PC-3 (cell line): ENCODE results near the gene AKAP8L. TPM values are rescaled to one million over a fixed set of nuclear protein-coding genes. Genes with fewer than 3 reads are reported as not detected.

Source experiments
- ATAC-seq: fragments of 200-7000 bp; cut with Tn5 transposase; 2 replicates; pipeline ENCODE4 v1.9.1; 2020; ENCODE audit warnings: mild to moderate bottlenecking, moderate library complexity
- BruUV-seq: library from RNA; stranded (reverse); fragments of 400-500 nt; replicated peaks from 2 replicates; lab custom pipeline; 2021; lab: Mats Ljungman, UMichigan
- CTCF ChIA-PET: fragments of 300-600 bp; sonication (Branson Sonifier 250); formaldehyde crosslinking; loops from one replicate; lab custom pipeline; 2022; ENCODE audit warnings: antibody characterized with exemption; lab: Charles Lee
- POLR2A ChIA-PET: fragments of 300-600 bp; sonication (Branson Sonifier 250); formaldehyde crosslinking; loops from one replicate; lab custom pipeline; 2022; ENCODE audit warnings: antibody characterized with exemption; ENCODE audit not compliant: unreplicated experiment; lab: Charles Lee
- DNase-seq: peaks from one replicate; pipeline ENCODE4 v3.0.0-alpha.2; 2015
- H2AFZ ChIP-seq: fragments of 300-600 bp; sonication (generic); 2 replicates; pipeline ENCODE4 v1.6.0; 2016; ENCODE audit warnings: antibody characterized with exemption, low read length
- H3F3A ChIP-seq: fragments of 300-600 bp; sonication (generic); one replicate; pipeline ENCODE4 v1.6.0; 2017; ENCODE audit warnings: antibody characterized with exemption, low read length, control low read depth, mild to moderate bottlenecking; ENCODE audit not compliant: unreplicated experiment
- H3K27ac ChIP-seq: fragments of 300-600 bp; sonication (generic); 2 replicates; pipeline ENCODE4 v1.5.1; 2016; ENCODE audit warnings: mild to moderate bottlenecking, low read length
- H3K27me3 ChIP-seq: fragments of 300-600 bp; sonication (generic); 2 replicates; pipeline ENCODE4 v1.6.1; 2016; ENCODE audit warnings: low read length, mixed read lengths
- H3K36me3 ChIP-seq: fragments of 300-600 bp; sonication (generic); 2 replicates; pipeline ENCODE4 v1.6.1; 2016; ENCODE audit warnings: low read depth, mixed run types, low read length, mixed read lengths
- H3K4me1 ChIP-seq: fragments of 300-600 bp; sonication (generic); 2 replicates; pipeline ENCODE4 v1.5.1; 2016; ENCODE audit warnings: low read length; ENCODE audit not compliant: insufficient read depth
- H3K4me2 ChIP-seq: fragments of 300-600 bp; sonication (generic); 2 replicates; pipeline ENCODE4 v1.6.0; 2016; ENCODE audit warnings: low read length
- H3K4me3 ChIP-seq: fragments of 300-600 bp; sonication (generic); 2 replicates; pipeline ENCODE4 v1.5.1; 2016; ENCODE audit warnings: mild to moderate bottlenecking, low read length, mixed read lengths
- H3K79me2 ChIP-seq: fragments of 300-600 bp; sonication (generic); 2 replicates; pipeline ENCODE4 v1.6.1; 2017; ENCODE audit warnings: low read length, mixed read lengths
- H3K9ac ChIP-seq: fragments of 300-600 bp; sonication (generic); 2 replicates; pipeline ENCODE4 v1.6.0; 2016; ENCODE audit warnings: mild to moderate bottlenecking, low read length
- H3K9me2 ChIP-seq: fragments of 300-600 bp; sonication (generic); replicated peaks from 2 replicates; pipeline ENCODE4 v1.6.1; 2016; ENCODE audit warnings: mixed run types, low read length, mixed read lengths
- H3K9me3 ChIP-seq: fragments of 300-600 bp; sonication (generic); 2 replicates; pipeline ENCODE4 v1.6.1; 2016; ENCODE audit warnings: low read length, mixed read lengths
- H4K20me1 ChIP-seq: fragments of 300-600 bp; sonication (generic); 2 replicates; pipeline ENCODE4 v1.6.1; 2016; ENCODE audit warnings: low read length, mixed read lengths
- CTCF ChIP-seq: fragments of 300-600 bp; sonication (generic); conservative IDR thresholded peaks from 2 replicates; pipeline ENCODE4 v1.5.1; 2017; ENCODE audit warnings: antibody characterized with exemption, low read depth, mild to moderate bottlenecking, low read length
- EZH2 ChIP-seq: fragments of 300-600 bp; sonication (generic); IDR thresholded peaks from one replicate; pipeline ENCODE4 v1.6.1; 2017; ENCODE audit warnings: antibody characterized with exemption, mild to moderate bottlenecking, low read length; ENCODE audit not compliant: unreplicated experiment
- EZH2phosphoT487 ChIP-seq: fragments of 300-600 bp; sonication (generic); IDR thresholded peaks from 2 replicates; pipeline ENCODE4 v1.6.1; 2018; ENCODE audit warnings: mild to moderate bottlenecking, antibody characterized with exemption, low read length, borderline replicate concordance
- intact Hi-C: fragments of 100-400 bp; cut with micrococcal nuclease; formaldehyde crosslinking; loops from 2 replicates; pipeline ENCODE4 v1.9.0; 2023
- total RNA-seq: library from RNA; depleted of rRNA; stranded (reverse); fragments of >200 nt; gene quantifications from 2 replicates; pipeline ENCODE4 v1.2.3, GENCODE V29; 2014

The AKAP8L gene
- total RNA-seq, 1 experiment from 2014 or later: 97.9 TPM

GRCh38 chr19:15429825-15430467 lies 11.2 kb upstream of the AKAP8L start:
- POLR2A ChIA-PET: no interaction called here
- Histone ChIP-seq H3K9me3 (no peaks in the 10 kb centered on the region), H3K36me3 (peaks cover 38% of the 10 kb centered on the region), H3F3A (no peaks in the 10 kb centered on the region), H3K9ac (no peak overlapping the region), H3K27ac (no peak overlapping the region), H2AFZ (no peak overlapping the region), H3K79me2 (peaks cover 41% of the 10 kb centered on the region), H3K27me3 (no peaks in the 10 kb centered on the region), H4K20me1 (peaks cover 15% of the 10 kb centered on the region; the same call in 1 of the 2 replicates), H3K4me3 (no peak overlapping the region), H3K4me1 (peaks cover 21% of the 10 kb centered on the region), H3K9me2 (no peaks in the 10 kb centered on the region), H3K4me2 (no peak overlapping the region)
- BruUV-seq: no TSS peak
- intact Hi-C loops: no loop called here
- ATAC-seq (no peak), DNase-seq (no peak)
- TF ChIP-seq EZH2 (no peak), EZH2phosphoT487 (no peak), CTCF (no peak)
- CTCF ChIA-PET: no interaction called here

DNA sequence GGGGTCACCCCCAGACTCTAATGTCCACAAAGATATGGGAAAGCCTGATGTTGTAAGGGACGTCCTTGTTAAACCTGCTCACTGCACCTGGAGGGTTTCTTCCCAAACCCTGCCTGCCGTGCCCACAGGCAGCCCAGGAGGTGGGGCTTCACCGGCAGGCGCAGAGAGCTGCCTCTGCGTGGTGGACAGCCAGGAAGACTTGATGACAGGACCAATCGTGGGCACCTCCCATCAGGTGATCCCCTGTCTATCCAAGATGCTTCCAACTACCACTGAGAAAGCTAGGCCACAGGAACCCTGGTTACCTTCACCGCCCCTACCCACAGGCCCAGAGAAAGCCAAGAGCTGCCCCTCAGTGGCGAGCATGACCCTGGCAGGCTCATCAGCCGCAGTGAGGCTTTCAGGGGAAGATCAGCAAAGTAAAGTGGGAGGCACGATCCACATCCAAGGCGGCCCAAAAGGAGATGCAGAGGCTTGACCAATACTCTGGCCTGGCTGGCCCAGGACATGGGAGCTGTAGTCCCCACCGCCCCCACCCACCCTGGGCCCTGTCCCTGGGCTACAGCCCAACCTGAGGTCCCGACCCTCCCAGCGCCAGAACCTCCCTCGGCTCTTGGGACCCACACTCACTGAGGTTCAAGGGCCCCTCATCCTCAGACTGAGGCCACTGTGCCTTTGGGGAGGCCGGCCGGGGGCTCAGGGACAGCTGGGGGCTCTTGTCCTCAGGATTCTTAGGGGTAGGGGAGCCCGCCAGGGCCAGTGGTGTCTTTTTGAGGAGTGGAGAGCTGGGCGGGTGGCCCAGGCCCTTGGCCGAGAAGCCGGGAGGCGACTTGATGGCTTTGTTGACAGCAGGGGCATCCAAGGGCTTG lies 10.4 kb upstream of the AKAP8L start:
- ChIA-PET POLR2A (no interaction called here), CTCF (no interaction called here)
- H3K79me2 ChIP-seq: peaks cover 41% of the 10 kb centered on the region
- H2AFZ ChIP-seq: no peak overlapping the region
- H3K27ac ChIP-seq: no peak overlapping the region
- H3K36me3 ChIP-seq: peaks cover 46% of the 10 kb centered on the region
- H3K4me3 ChIP-seq: no peak overlapping the region
- DNase-seq (no peak), ATAC-seq (no peak)
- H3K9ac ChIP-seq: no peak overlapping the region
- H3F3A ChIP-seq: no peaks in the 10 kb centered on the region
- TF ChIP-seq EZH2: no peak
- TF ChIP-seq EZH2phosphoT487: no peak
- no peak for TF ChIP-seq CTCF
- H3K4me1 ChIP-seq: peaks cover 21% of the 10 kb centered on the region
- no peak overlapping the region for H3K4me2 ChIP-seq
- no peaks in the 10 kb centered on the region for H3K9me3 ChIP-seq
- peaks cover 15% of the 10 kb centered on the region; the same call in 1 of the 2 replicates for H4K20me1 ChIP-seq
- intact Hi-C loops: no loop called here
- H3K9me2 ChIP-seq: no peaks in the 10 kb centered on the region
- no peaks in the 10 kb centered on the region for H3K27me3 ChIP-seq
- BruUV-seq: no TSS peak
